HFF-Myc (cell line): ENCODE data around the gene KBTBD13.
A peak's percentile ranks its signal among the peaks of the same experiment; 100 is the strongest.

Source experiments
- DNase-seq: peaks from one replicate; pipeline ENCODE4 v3.0.0-alpha.2; 2011; ENCODE audit warnings: low read depth; ENCODE audit errors: extremely low read depth
- H3K4me3 ChIP-seq: replicated peaks from 2 replicates; pipeline ENCODE4 v1.5.1; 2011; ENCODE audit warnings: low read depth, mild to moderate bottlenecking, control low read depth, low read length
- CTCF ChIP-seq: IDR thresholded peaks from 2 replicates; pipeline ENCODE4 v1.5.1; 2012; ENCODE audit warnings: mild to moderate bottlenecking, low read depth, low read length, control low read depth; ENCODE audit errors: missing control alignments

The KBTBD13 gene

GRCh38 chr15:65076486-65077290 lies at the start of gene KBTBD13:
Gene KBTBD13 (plus strand): TSS chr15:65076746. CDS start chr15:65076816, 70 bp downstream.
- H3K4me3 ChIP-seq, result no peak within 1 kb of the TSS
- DNase-seq, result no peak
- TF ChIP-seq CTCF, result no peak

GRCh38 chr15:65026756-65027155 lies 49.8 kb upstream of the KBTBD13 start:
- no peak for TF ChIP-seq CTCF
- DNase-seq, result no peak
- no peak overlapping the region for H3K4me3 ChIP-seq

GRCh38 chr15:65027593-65027992 lies 49.0 kb upstream of the KBTBD13 start:
- H3K4me3 ChIP-seq, result peak overlapping the region; percentile 93
- TF ChIP-seq CTCF, result no peak
- no peak for DNase-seq

- DNase-seq, result no peak
- TF ChIP-seq CTCF, result no peak
- H3K4me3 ChIP-seq, result peak overlapping the region; percentile 93
Observed at GRCh38 chr15:65028338-65028737, 48.2 kb upstream of the KBTBD13 start.

GRCh38 chr15:65028921-65029735 lies 47.4 kb upstream of the KBTBD13 start, which contains the start of gene MTFMT:
Gene MTFMT (minus strand): TSS chr15:65029639. CDS start chr15:65029613, 26 bp downstream.
- TF ChIP-seq CTCF, result no peak
- H3K4me3 ChIP-seq, result peak within 1 kb of the TSS; percentile 93
- no peak for DNase-seq

GRCh38 chr15:65029736-65030208 lies 46.8 kb upstream of the KBTBD13 start:
- H3K4me3 ChIP-seq, result peak overlapping the region; percentile 93
- TF ChIP-seq CTCF, result no peak
- DNase-seq, result no peak
